ENCODE data around the gene CGB5.

The CGB5 gene

GRCh38 chr19:49009828-49010227, 33.8 kb upstream of the CGB5 start:
- no peak for DNase-seq (ENCODE audit: low spot score)
- H3K4me3 ChIP-seq, result no peak overlapping the region
- no peak overlapping the region for H3K27ac ChIP-seq
- no peak for TF ChIP-seq CTCF (IDR thresholded peaks at IDR 0.05)

- DNase-seq (ENCODE audit: low spot score), result no peak
- Histone ChIP-seq H3K4me3 (no peak overlapping the region), H3K27ac (no peak overlapping the region)
- no peak for TF ChIP-seq CTCF (IDR thresholded peaks at IDR 0.05)
Measured at GRCh38 chr19:49010453-49010852, 33.2 kb upstream of the CGB5 start.

- H3K27ac ChIP-seq, result no peak overlapping the region
- DNase-seq (ENCODE audit: low spot score), result no peak
- no peak overlapping the region for H3K4me3 ChIP-seq
- TF ChIP-seq CTCF (IDR thresholded peaks at IDR 0.05), result no peak
Measured at GRCh38 chr19:49011194-49011593, 32.5 kb upstream of the CGB5 start.

GRCh38 chr19:49014123-49014869, 29.4 kb upstream of the CGB5 start:
- DNase-seq (ENCODE audit: low spot score), result no peak
- no peak for TF ChIP-seq CTCF (IDR thresholded peaks at IDR 0.05)
- Histone ChIP-seq H3K4me3 (no peak overlapping the region), H3K27ac (no peak overlapping the region)

GRCh38 chr19:49014870-49015255, 28.8 kb upstream of the CGB5 start:
- Histone ChIP-seq H3K4me3 (no peak overlapping the region), H3K27ac (no peak overlapping the region)
- no peak for DNase-seq (ENCODE audit: low spot score)
- TF ChIP-seq CTCF (IDR thresholded peaks at IDR 0.05), result no peak

GRCh38 chr19:49016067-49016839, 27.4 kb upstream of the CGB5 start:
- H3K4me3 ChIP-seq, result no peak overlapping the region
- DNase-seq (ENCODE audit: low spot score), result no peak
- no peak overlapping the region for H3K27ac ChIP-seq
- TF ChIP-seq CTCF (IDR thresholded peaks at IDR 0.05), result no peak
